H9 (cell line): ENCODE measurements around the gene PRSS1. TPM values are rescaled to one million over a fixed set of nuclear protein-coding genes. Genes with fewer than 3 reads are reported as not detected.

Experiments used
- DNase-seq: peaks from one replicate; pipeline ENCODE4 v3.0.0-alpha.2; 2017
- H2AFZ ChIP-seq: one replicate; pipeline ENCODE4 v1.6.1; 2013; ENCODE audit warnings: mild to moderate bottlenecking, low read length, control low read depth, moderate library complexity
- H2AK5ac ChIP-seq: 2 replicates; pipeline ENCODE4 v1.6.1; 2013; ENCODE audit warnings: low read length, control low read depth, mixed read lengths; ENCODE audit not compliant: insufficient read length
- H2BK120ac ChIP-seq: one replicate; pipeline ENCODE4 v1.6.1; 2013; ENCODE audit warnings: low read depth, mild to moderate bottlenecking, low read length, control low read depth, inconsistent platforms; ENCODE audit not compliant: poor library complexity, severe bottlenecking
- H2BK12ac ChIP-seq: 2 replicates; pipeline ENCODE4 v1.6.1; 2013; ENCODE audit warnings: low read length, control low read depth, mixed read lengths, low read depth; ENCODE audit not compliant: insufficient read length
- H2BK15ac ChIP-seq: 2 replicates; pipeline ENCODE4 v1.6.1; 2013; ENCODE audit warnings: low read depth, low read length, control low read depth
- H2BK20ac ChIP-seq: one replicate; pipeline ENCODE4 v1.6.1; 2013; ENCODE audit warnings: low read depth, mild to moderate bottlenecking, low read length, control low read depth, inconsistent platforms; ENCODE audit not compliant: poor library complexity, severe bottlenecking
- H2BK5ac ChIP-seq: 2 replicates; pipeline ENCODE4 v1.6.1; 2013; ENCODE audit warnings: low read length, control low read depth, mixed read lengths; ENCODE audit not compliant: insufficient read length
- H3K14ac ChIP-seq: 2 replicates; pipeline ENCODE4 v1.6.1; 2013; ENCODE audit warnings: low read length, control low read depth; ENCODE audit not compliant: insufficient read depth
- H3K18ac ChIP-seq: 2 replicates; pipeline ENCODE4 v1.6.1; 2013; ENCODE audit warnings: low read depth, mild to moderate bottlenecking, mixed read lengths, low read length, control low read depth; ENCODE audit not compliant: insufficient read length
- H3K23ac ChIP-seq: 2 replicates; pipeline ENCODE4 v1.6.1; 2013; ENCODE audit warnings: low read length, control low read depth, mixed read lengths, low read depth; ENCODE audit not compliant: insufficient read length
- H3K23me2 ChIP-seq: 2 replicates; pipeline ENCODE4 v1.6.1; 2013; ENCODE audit warnings: low read depth, mild to moderate bottlenecking, mixed read lengths, low read length, control low read depth; ENCODE audit not compliant: insufficient read length, poor library complexity, severe bottlenecking
- H3K27ac ChIP-seq: 2 replicates; pipeline ENCODE4 v1.5.1; 2013; ENCODE audit warnings: low read length, control low read depth, mixed read lengths, low read depth; ENCODE audit not compliant: insufficient read length
- H3K27me3 ChIP-seq: 2 replicates; pipeline ENCODE4 v1.6.1; 2013; ENCODE audit warnings: low read length, control low read depth, inconsistent platforms; ENCODE audit not compliant: insufficient read depth
- H3K4ac ChIP-seq: 2 replicates; pipeline ENCODE4 v1.6.1; 2013; ENCODE audit warnings: low read depth, mild to moderate bottlenecking, control low read depth, inconsistent platforms, low read length, moderate library complexity
- H3K4me1 ChIP-seq: 2 replicates; pipeline ENCODE4 v1.6.1; 2013; ENCODE audit warnings: low read length, control low read depth, inconsistent platforms; ENCODE audit not compliant: insufficient read depth
- H3K4me2 ChIP-seq: 2 replicates; pipeline ENCODE4 v1.6.1; 2013; ENCODE audit warnings: low read length, control low read depth, mixed read lengths; ENCODE audit not compliant: insufficient read length, insufficient read depth
- H3K56ac ChIP-seq: 2 replicates; pipeline ENCODE4 v1.6.1; 2013; ENCODE audit warnings: low read depth, mild to moderate bottlenecking, mixed read lengths, low read length, control low read depth; ENCODE audit not compliant: insufficient read length
- H3K79me1 ChIP-seq: 2 replicates; pipeline ENCODE4 v1.6.1; 2013; ENCODE audit warnings: low read depth, mild to moderate bottlenecking, moderate library complexity, low read length, control low read depth, inconsistent platforms; ENCODE audit not compliant: insufficient read depth, poor library complexity, severe bottlenecking
- H3K79me2 ChIP-seq: 2 replicates; pipeline ENCODE4 v1.6.1; 2013; ENCODE audit warnings: low read length, control low read depth, inconsistent platforms; ENCODE audit not compliant: insufficient read depth
- H3K9ac ChIP-seq: 2 replicates; pipeline ENCODE4 v1.6.1; 2013; ENCODE audit warnings: low read length, control low read depth, mixed read lengths; ENCODE audit not compliant: insufficient read length; ENCODE audit errors: extremely low read depth
- H3K9me3 ChIP-seq: one replicate; pipeline ENCODE4 v1.6.1; 2013; ENCODE audit warnings: low read depth, low read length, inconsistent platforms; ENCODE audit not compliant: control insufficient read depth
- H3T11ph ChIP-seq: one replicate; pipeline ENCODE4 v1.6.1; 2013; ENCODE audit warnings: mild to moderate bottlenecking, low read length, control low read depth, inconsistent platforms
- H4K20me1 ChIP-seq: one replicate; pipeline ENCODE4 v1.6.1; 2013; ENCODE audit not compliant: control insufficient read depth, insufficient read length, insufficient read depth
- H4K5ac ChIP-seq: 2 replicates; pipeline ENCODE4 v1.6.1; 2013; ENCODE audit warnings: low read depth, mild to moderate bottlenecking, mixed read lengths, low read length, control low read depth; ENCODE audit not compliant: insufficient read length
- H4K8ac ChIP-seq: replicated peaks from 2 replicates; pipeline ENCODE4 v1.6.1; 2013; ENCODE audit warnings: low read length, control low read depth, mixed read lengths, low read depth; ENCODE audit not compliant: insufficient read length
- H4K91ac ChIP-seq: 2 replicates; pipeline ENCODE4 v1.6.1; 2013; ENCODE audit warnings: low read depth, mild to moderate bottlenecking, moderate library complexity, mixed read lengths, low read length, control low read depth; ENCODE audit not compliant: insufficient read length
- H3K27ac Mint-ChIP-seq, 3 experiments: 2 replicates in 2 of 3; 3 replicates in 1 of 3; pipeline ENCODE4 v1.8.0; 2020 to 2021; ENCODE audit warnings: mixed read lengths in 3 of 3, mild to moderate bottlenecking in 1 of 3, moderate library complexity in 1 of 3
- H3K27me3 Mint-ChIP-seq: 2 replicates; pipeline ENCODE4 v1.8.0; 2021; ENCODE audit warnings: low read depth, mild to moderate bottlenecking, moderate library complexity, mixed read lengths
- H3K36me3 Mint-ChIP-seq, 3 experiments: 2 replicates in 2 of 3; 3 replicates in 1 of 3; pipeline ENCODE4 v1.8.0; 2020 to 2021; ENCODE audit warnings: low read depth in 3 of 3, mixed read lengths in 3 of 3; ENCODE audit not compliant: insufficient read depth in 1 of 3
- H3K4me1 Mint-ChIP-seq, 2 experiments: 2 replicates each; pipeline ENCODE4 v1.8.0; 2020; ENCODE audit warnings: mixed read lengths in 2 of 2
- H3K4me3 Mint-ChIP-seq, 2 experiments: 2 replicates in 1 of 2; 3 replicates in 1 of 2; pipeline ENCODE4 v1.8.0; 2020 to 2021; ENCODE audit warnings: mild to moderate bottlenecking in 2 of 2, mixed read lengths in 2 of 2, moderate library complexity in 1 of 2
- H3K9me3 Mint-ChIP-seq, 2 experiments: 2 replicates in 1 of 2; 3 replicates in 1 of 2; pipeline ENCODE4 v1.8.0; 2020; ENCODE audit warnings: mild to moderate bottlenecking in 2 of 2, mixed read lengths in 2 of 2, moderate library complexity in 1 of 2
- WGBS: extraction: QIAGEN DNeasy Blood & Tissue Kit; methylation state at CpG from one replicate; pipeline ENCODE4 v1.1.7; 2013; ENCODE audit warnings: missing lambda C conversion rate, low lambda C conversion rate, mixed read lengths; ENCODE audit not compliant: insufficient read length; ENCODE audit errors: extremely low coverage; 5-methylcytosine and 5-hydroxymethylcytosine counted together
- total RNA-seq: library from RNA; stranded (reverse); gene quantifications from 2 replicates; pipeline ENCODE4 v1.2.1, GENCODE V29; 2021
- TF ChIP-seq, protein P1 (sequence below): fragments of 200-600 bp; sonication (generic); conservative IDR thresholded peaks from 3 replicates; pipeline ENCODE4 v1.8.0; 2021; ENCODE audit warnings: antibody characterized with exemption, mild to moderate bottlenecking

The PRSS1 gene
- total RNA-seq, 1 experiment from 2014 or later = not detected

DNA sequence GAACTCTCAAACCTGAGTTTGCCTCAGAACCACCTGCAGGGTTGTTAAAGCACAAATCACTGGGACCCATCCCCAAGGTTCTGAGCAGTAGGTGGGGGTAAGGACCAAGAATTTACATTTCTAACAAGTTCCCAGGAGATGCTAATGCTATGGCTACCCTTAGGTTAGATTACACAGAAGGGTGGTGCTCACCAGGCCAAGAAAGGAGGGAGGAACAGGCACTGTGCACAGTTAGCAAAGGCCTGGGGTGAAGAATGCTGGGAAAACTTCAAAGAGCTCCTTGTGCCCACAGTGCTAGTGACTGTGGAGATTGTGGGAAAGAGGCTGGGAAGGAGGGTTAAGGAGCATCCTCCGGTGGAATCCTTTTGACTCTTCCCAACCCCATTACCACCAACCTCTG is 12.8 kb downstream of the PRSS1 start:
- H3K9me3 Mint-ChIP-seq = no peaks in the 10 kb centered on the region
- no peak overlapping the region for H3K4ac ChIP-seq
- no peak for DNase-seq
- H2BK5ac ChIP-seq = no peak overlapping the region
- H3K9ac ChIP-seq = no peak overlapping the region
- no peaks in the 10 kb centered on the region; the same call in 1 of the 2 replicates for H3K27me3 ChIP-seq
- H3K79me1 ChIP-seq = no peaks in the 10 kb centered on the region
- no peak overlapping the region for H2BK12ac ChIP-seq
- H3K4me2 ChIP-seq = no peak overlapping the region
- no peak overlapping the region for H2AFZ ChIP-seq
- peaks cover 3 to 8% of the 10 kb centered on the region in 2 experiments; a peak in 3 of 4 replicates for H3K4me1 Mint-ChIP-seq
- no peak overlapping the region for H3K56ac ChIP-seq
- no peaks in the 10 kb centered on the region for H3K23me2 ChIP-seq
- no peaks in the 10 kb centered on the region for H3K36me3 Mint-ChIP-seq
- H3T11ph ChIP-seq = no peak overlapping the region
- no peaks in the 10 kb centered on the region for H3K9me3 ChIP-seq
- no peak overlapping the region for H2BK20ac ChIP-seq
- H3K79me2 ChIP-seq = no peaks in the 10 kb centered on the region
- no peak overlapping the region for H3K27ac ChIP-seq
- no peak overlapping the region for H2BK15ac ChIP-seq
- TF ChIP-seq, protein P1, sequence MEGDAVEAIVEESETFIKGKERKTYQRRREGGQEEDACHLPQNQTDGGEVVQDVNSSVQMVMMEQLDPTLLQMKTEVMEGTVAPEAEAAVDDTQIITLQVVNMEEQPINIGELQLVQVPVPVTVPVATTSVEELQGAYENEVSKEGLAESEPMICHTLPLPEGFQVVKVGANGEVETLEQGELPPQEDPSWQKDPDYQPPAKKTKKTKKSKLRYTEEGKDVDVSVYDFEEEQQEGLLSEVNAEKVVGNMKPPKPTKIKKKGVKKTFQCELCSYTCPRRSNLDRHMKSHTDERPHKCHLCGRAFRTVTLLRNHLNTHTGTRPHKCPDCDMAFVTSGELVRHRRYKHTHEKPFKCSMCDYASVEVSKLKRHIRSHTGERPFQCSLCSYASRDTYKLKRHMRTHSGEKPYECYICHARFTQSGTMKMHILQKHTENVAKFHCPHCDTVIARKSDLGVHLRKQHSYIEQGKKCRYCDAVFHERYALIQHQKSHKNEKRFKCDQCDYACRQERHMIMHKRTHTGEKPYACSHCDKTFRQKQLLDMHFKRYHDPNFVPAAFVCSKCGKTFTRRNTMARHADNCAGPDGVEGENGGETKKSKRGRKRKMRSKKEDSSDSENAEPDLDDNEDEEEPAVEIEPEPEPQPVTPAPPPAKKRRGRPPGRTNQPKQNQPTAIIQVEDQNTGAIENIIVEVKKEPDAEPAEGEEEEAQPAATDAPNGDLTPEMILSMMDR = no peak
- H3K27me3 Mint-ChIP-seq = peaks cover 6% of the 10 kb centered on the region
- no peak overlapping the region for H3K23ac ChIP-seq
- no peak overlapping the region for H3K14ac ChIP-seq
- no peak overlapping the region for H3K4me3 Mint-ChIP-seq
- no peak overlapping the region for H4K8ac ChIP-seq
- no peak overlapping the region for H4K91ac ChIP-seq
- H2BK120ac ChIP-seq = no peak overlapping the region
- WGBS = no CpG with 5 or more reads among the region's 1 CpG
- no peak overlapping the region for H2AK5ac ChIP-seq
- H3K4me1 ChIP-seq = no peaks in the 10 kb centered on the region
- no peak overlapping the region for H4K5ac ChIP-seq
- H3K27ac Mint-ChIP-seq = no peak overlapping the region; a peak in 1 of 7 replicates
- no peaks in the 10 kb centered on the region for H4K20me1 ChIP-seq
- no peak overlapping the region for H3K18ac ChIP-seq
